LNCAP (cell line): Measurements from ENCODE around the gene NLRP4.

Experiments
- TF ChIP-seq, protein P1 (sequence below): fragments of 450-650 bp; IDR thresholded peaks from 2 replicates; pipeline ENCODE4 v1.5.1; 2017; ENCODE audit warnings: mild to moderate bottlenecking

Gene NLRP4

DNA sequence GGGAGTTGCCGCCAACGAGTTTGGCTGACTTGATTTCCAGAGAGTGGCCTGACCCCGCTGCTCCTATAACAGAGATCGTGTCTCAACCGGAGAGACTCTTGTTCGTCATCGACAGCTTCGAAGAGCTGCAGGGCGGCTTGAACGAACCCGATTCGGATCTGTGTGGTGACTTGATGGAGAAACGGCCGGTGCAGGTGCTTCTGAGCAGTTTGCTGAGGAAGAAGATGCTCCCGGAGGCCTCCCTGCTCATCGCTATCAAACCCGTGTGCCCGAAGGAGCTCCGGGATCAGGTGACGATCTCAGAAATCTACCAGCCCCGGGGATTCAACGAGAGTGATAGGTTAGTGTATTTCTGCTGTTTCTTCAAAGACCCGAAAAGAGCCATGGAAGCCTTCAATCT is 21.6 kb downstream of the NLRP4 start:
- TF ChIP-seq, protein P1, sequence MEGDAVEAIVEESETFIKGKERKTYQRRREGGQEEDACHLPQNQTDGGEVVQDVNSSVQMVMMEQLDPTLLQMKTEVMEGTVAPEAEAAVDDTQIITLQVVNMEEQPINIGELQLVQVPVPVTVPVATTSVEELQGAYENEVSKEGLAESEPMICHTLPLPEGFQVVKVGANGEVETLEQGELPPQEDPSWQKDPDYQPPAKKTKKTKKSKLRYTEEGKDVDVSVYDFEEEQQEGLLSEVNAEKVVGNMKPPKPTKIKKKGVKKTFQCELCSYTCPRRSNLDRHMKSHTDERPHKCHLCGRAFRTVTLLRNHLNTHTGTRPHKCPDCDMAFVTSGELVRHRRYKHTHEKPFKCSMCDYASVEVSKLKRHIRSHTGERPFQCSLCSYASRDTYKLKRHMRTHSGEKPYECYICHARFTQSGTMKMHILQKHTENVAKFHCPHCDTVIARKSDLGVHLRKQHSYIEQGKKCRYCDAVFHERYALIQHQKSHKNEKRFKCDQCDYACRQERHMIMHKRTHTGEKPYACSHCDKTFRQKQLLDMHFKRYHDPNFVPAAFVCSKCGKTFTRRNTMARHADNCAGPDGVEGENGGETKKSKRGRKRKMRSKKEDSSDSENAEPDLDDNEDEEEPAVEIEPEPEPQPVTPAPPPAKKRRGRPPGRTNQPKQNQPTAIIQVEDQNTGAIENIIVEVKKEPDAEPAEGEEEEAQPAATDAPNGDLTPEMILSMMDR, result no peak

DNA sequence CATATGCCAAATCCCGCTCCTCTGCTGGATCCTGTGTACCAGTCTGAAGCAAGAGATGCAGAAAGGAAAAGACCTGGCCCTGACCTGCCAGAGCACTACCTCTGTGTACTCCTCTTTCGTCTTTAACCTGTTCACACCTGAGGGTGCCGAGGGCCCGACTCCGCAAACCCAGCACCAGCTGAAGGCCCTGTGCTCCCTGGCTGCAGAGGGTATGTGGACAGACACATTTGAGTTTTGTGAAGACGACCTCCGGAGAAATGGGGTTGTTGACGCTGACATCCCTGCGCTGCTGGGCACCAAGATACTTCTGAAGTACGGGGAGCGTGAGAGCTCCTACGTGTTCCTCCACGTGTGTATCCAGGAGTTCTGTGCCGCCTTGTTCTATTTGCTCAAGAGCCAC is 22.1 kb downstream of the NLRP4 start:
- TF ChIP-seq, protein P1, result no peak

DNA sequence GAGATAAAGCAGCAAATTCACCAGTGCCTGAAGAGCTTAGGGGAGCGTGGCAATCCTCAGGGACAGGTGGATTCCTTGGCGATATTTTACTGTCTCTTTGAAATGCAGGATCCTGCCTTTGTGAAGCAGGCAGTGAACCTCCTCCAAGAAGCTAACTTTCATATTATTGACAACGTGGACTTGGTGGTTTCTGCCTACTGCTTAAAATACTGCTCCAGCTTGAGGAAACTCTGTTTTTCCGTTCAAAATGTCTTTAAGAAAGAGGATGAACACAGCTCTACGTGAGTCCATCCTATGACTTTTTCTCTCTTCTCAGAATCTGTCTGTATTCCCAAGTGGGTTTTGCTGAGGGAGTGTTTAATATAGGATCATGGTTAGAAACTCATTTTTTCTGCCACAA is 22.6 kb downstream of the NLRP4 start:
- TF ChIP-seq, protein P1, result no peak

DNA sequence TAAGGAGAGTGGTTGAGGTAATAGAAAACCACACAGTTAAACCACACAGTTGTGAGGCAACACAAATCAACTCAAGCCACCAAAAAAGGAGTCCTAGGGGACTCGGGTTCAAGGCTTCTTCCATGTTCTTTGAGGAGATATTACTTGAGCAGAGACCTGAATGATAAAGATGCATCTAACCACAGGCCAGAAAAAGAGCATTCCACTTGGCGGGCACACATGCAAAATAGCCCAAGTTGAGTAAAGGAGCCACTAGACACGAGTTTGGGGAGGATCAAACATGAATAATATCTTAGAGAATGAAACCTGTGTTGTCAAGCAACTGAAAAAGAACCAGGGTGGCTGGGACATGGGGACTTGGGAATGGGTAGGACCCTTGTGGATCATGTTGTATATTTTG is 30.2 kb downstream of the NLRP4 start:
- TF ChIP-seq, protein P1, result no peak

DNA sequence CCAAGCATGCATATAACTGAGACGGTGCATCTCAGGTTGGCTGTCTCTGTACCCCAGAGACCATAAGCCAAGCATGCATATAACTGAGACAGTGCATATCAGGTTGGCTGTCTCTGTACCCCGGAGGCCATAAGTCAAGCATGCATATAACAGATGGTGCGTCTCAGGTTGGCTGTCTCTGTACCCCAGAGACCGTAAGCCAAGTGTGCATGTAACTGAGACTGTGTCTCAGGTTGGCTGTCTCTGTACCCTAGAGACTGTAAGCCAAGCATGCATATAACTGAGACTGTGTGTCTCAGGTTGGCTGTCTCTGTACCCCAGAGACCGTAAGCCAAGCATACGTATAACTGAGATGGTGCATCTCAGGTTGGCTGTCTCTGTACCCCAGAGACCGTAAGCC is 30.8 kb downstream of the NLRP4 start:
- TF ChIP-seq, protein P1, result no peak

DNA sequence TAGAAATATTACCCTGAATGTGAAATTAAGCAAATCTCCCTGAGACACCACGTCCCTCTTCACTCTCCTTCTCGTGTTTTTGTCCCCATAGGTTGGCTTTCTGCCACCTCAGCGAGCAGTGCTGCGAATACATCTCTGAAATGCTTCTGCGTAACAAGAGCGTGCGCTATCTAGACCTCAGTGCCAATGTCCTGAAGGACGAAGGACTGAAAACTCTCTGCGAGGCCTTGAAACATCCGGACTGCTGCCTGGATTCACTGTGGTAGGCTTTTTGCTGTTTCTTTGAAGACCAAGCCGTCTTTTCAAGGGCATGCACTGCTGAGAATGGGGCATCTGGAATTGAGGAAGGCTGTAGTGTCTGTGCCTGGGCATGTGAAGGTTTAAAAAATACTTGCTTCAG is 34.4 kb downstream of the NLRP4 start:
- TF ChIP-seq, protein P1, result no peak

DNA sequence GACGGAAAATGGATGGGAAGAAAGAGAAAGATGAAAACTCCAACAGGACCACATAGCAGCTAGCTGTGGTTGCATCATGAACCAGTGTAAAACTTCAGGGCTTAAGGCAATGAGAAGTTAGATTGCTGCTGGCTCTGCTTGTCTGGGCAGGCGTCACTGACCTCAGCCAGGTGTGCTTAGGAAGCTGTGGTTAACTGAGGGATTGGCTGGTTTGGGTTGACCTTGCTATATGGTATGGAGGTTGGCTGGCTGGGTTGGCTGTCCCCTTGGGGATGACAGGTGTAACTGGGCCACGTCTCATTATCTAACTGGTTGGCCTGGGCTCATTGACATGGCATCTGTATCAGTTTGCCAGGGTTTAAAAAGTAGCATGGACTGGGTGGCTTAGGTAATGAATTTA is 40.9 kb downstream of the NLRP4 start:
- TF ChIP-seq, protein P1, result no peak

DNA sequence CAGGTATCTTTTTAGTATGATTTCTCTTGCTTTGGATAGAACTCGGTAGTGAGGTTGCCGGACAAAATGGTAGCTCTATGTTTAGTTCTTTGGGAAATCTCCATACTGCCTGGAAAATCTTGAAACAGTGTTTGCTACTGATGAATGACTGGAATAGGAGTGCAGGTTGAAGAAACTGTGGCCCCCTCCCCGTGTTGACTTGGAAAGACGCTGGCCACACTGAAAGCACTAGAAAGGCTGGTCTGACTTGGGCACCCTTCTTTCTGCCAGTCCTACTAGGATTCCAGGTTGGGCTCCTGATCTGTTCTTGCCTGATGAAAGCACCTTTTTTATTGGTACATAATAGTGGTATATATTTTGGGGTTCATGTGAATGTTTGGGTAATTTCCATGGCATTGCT is 46.3 kb downstream of the NLRP4 start:
- TF ChIP-seq, protein P1, result no peak
